ENCODE measurements around the gene NRP2.

DNA sequence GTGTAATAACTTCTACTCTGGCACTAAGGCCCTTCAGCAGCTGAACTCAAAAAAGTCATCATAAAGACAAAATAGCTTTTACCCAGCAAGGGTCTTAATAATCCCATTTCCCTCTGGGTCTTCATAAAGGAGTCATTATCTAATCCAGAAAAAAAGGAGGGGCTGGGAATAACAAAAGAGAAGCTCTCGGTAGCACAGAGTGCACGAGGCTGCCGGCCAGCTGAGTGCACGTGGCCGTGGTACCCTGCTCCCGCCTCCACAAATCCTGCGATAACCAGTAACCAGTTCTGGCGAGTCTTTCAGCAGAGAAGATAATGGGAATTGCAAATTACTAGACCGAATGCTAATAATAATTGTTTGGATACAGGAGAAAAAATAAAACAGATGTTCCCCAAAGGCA lies 7.5 kb downstream of the NRP2 start:
- no peak for TF ChIP-seq CTCF (IDR thresholded peaks at IDR 0.05)
- TF ChIP-seq POLR2AphosphoS5 (IDR thresholded peaks at IDR 0.05), result no peak
